HG03060 (cell line): ENCODE results near the gene LAMA2.
"Not testable (repeated sequence)": the region's sequence is repeated elsewhere in the genome, so short reads cannot be mapped to it uniquely, and the experiment has no call there.

ENCODE experiments used
- ATAC-seq: cut with Tn5 transposase; IDR thresholded peaks from one replicate; pipeline ENCODE4 v1.9.1; 2021; ENCODE audit warnings: low read depth, moderate number of reproducible peaks; ENCODE audit not compliant: unreplicated experiment

LAMA2 gene

GRCh38 chr6:129172279-129172995, 289.5 kb downstream of the LAMA2 start:
- ATAC-seq: not testable (repeated sequence)

- ATAC-seq: no peak
Measured at GRCh38 chr6:129175066-129175465, 292.1 kb downstream of the LAMA2 start.

- ATAC-seq: no peak
Measured at GRCh38 chr6:129177801-129178200, 294.9 kb downstream of the LAMA2 start.

- no peak for ATAC-seq
Measured at GRCh38 chr6:129179283-129179682, 296.3 kb downstream of the LAMA2 start.

- ATAC-seq: no peak
Measured at GRCh38 chr6:129181001-129181400, 298.1 kb downstream of the LAMA2 start.

- no peak for ATAC-seq
Measured at GRCh38 chr6:129183187-129183591, 300.3 kb downstream of the LAMA2 start.

GRCh38 chr6:129183681-129184301, 300.9 kb downstream of the LAMA2 start:
- no peak for ATAC-seq

GRCh38 chr6:129184324-129184723, 301.4 kb downstream of the LAMA2 start:
- no peak for ATAC-seq

- no peak for ATAC-seq
Measured at GRCh38 chr6:129184808-129185366, 301.9 kb downstream of the LAMA2 start.

GRCh38 chr6:129186988-129187387, 304.1 kb downstream of the LAMA2 start:
- ATAC-seq: no peak

GRCh38 chr6:129188306-129188705, 305.4 kb downstream of the LAMA2 start:
- no peak for ATAC-seq

- ATAC-seq: no peak
Measured at GRCh38 chr6:129188795-129189194, 305.9 kb downstream of the LAMA2 start.

GRCh38 chr6:129189266-129189665, 306.3 kb downstream of the LAMA2 start:
- ATAC-seq: no peak

- no peak for ATAC-seq
Measured at GRCh38 chr6:129191235-129191634, 308.3 kb downstream of the LAMA2 start.

- ATAC-seq: no peak
Measured at GRCh38 chr6:129192458-129192989, 309.6 kb downstream of the LAMA2 start.

- ATAC-seq: no peak
Measured at GRCh38 chr6:129194306-129194941, 311.5 kb downstream of the LAMA2 start.

- ATAC-seq: no peak
Measured at GRCh38 chr6:129195161-129195560, 312.2 kb downstream of the LAMA2 start.

- ATAC-seq: no peak
Measured at GRCh38 chr6:129195643-129196042, 312.7 kb downstream of the LAMA2 start.

GRCh38 chr6:129197154-129197553, 314.2 kb downstream of the LAMA2 start:
- ATAC-seq: no peak

GRCh38 chr6:129200151-129200550, 317.2 kb downstream of the LAMA2 start:
- no peak for ATAC-seq

GRCh38 chr6:129203190-129203900, 320.4 kb downstream of the LAMA2 start:
- no peak for ATAC-seq
